Activated T-cell treated with anti-CD3 and anti-CD28 coated beads, Interleukin-2, amount 50 U/mL, for 1 hour (primary cell): Measurements from ENCODE around the gene ANTKMT.

Source experiments
- DNase-seq: peaks from one replicate; pipeline ENCODE4 v3.0.0-alpha.2; 2020

The ANTKMT gene

GRCh38 chr16:700684-701584 lies 20.0 kb upstream of the ANTKMT start:
- peak; percentile 69 for DNase-seq

DNA sequence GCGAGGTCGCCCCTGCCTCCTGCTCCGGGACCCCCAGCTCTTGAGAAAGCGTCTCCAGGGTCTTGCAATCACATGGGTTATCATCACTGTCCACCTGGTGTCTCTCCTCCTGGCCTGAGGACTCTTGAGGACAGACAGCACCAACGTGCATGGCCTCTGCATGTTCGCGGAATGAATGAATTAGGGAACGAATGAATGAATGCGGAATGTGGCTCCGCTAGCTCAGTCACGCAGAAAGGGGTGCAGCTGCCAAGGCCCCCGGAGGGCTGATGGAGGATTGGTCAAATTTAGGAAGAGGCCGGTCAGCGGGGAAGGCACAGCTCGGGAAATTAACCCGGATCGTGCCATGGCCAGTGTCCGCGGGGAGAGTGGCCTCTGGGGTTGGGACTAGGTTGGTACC lies 18.6 kb upstream of the ANTKMT start:
- no peak for DNase-seq

DNA sequence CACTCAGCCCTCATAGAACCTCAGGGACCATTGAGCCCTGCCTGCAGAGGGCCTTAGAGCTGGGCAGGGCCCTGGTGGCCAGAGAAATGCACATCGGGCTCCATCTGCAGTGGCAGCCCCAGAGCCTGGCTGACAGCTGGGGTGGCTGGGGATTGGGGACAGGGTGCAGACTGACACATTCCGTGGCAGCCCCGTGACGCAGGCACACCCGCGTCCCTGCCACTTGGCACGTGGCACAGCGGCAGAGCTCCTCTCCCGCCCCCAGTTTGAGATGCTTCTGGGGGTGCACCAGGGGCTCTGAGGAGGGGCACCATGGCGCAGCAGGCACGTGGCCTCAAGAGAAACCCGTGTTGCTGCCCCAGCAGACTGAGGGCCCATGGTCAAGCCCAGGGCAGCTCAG lies 17.5 kb upstream of the ANTKMT start:
- no peak for DNase-seq

- no peak for DNase-seq
These were observed 16.9 kb upstream of the ANTKMT start for GRCh38 chr16:704047-704446.

GRCh38 chr16:704552-705380 lies 16.2 kb upstream of the ANTKMT start:
- no peak for DNase-seq

DNA sequence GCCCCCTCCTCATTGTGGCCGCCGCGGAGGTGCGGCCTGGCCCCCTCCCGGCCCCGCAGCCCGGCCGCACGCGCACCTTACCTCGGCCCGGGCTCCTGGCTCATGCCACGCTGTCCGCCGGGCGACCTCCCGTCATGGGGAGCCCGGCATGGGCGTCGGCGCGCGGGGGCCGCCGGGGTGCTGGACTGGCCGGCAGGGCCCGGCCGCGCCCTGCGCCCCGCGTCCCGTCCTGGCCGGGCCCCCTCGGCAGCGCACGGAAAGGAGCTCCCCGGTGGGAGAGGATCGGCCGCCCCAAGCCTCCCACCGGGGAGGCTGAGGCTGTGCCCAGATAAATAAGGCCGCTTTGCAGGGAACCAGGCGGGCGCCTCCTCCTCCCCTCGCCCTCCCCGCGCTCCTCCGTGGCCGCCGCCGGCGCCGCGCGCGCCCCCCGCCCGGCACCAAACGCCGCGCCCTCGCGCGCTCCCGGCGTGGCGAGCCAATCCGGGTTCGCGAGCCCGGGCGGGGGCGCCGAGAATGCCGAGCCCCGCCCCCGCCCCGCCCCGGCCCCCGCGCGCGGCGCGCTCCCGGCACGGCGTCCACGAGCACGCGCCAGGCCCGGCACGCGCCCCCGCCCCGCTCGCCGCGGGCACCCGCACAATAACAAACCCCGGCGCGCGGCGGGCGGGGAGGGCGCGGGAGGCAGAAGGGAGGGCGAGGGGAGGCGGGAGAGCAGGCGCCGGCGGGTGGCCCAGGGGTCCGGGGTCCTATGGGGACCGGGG lies 15.3 kb upstream of the ANTKMT start, which contains the start of gene FBXL16:
Gene FBXL16 (minus strand): TSS at position 371 of the 758 bp plus-strand sequence. CDS start 8,396 bp downstream, outside the sequence.
- DNase-seq = no peak

DNA sequence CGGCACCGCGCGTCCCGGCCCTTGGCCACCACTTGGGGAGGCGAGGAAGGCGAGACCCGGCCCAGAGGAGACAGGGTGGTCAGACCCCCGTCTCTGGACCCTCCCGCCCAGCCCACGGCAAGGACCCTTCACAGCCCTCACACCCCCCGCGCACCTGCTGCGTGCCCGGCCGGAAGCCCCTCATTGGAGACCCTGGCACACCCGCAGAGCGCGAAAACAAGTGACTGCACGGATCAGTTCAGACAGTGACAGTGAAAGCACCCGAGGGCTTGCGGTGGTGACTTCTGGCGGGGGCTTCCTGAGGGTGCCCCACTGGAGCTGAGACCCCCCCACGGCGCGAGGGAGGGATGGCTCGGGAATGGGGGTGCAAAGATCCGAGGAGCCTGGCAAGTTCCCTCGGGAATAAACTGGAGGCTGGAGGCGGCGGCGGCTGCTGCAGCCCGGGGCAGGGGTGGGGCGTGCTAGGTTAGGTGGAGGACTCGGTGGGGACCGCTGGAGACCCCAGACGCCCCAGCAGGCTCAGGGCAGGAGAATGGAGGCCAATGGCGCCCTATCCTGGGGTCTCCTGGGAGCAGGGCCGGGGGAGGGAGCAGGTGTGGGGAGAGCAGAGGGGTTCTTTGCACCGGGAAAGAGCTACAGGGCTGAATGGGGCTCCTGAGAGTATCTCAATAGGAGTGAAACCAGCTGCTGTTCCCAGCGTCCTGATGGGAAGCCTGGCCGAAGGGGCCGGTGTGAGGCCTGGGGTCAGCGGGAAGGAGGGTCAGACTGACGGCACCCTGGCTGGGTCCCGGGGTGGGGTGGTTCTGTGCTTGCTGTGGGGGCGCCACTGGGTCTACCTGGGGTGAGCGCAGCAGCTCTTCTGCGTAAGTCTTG lies 14.5 kb upstream of the ANTKMT start:
- no peak for DNase-seq

GRCh38 chr16:707062-707538 lies 13.8 kb upstream of the ANTKMT start:
- DNase-seq = no peak

DNA sequence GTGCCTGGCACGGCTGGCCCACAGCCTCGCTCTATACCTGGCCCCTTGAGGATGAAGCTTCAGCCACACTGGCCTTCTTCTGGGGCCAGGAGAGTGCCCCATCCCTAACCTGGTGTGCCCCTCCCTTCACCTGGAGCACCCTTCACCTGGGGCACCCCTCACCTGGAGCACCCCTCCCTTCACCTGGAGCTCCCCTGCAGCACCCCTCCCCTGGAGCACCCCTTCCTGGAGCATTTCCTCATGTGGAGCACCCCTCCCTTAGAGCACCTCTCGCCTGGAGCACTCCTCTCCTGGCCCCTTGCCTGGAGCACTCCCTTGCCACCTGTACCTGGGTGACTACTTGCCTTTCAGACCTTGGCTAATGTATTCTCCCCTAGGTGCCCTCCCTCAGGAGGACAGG lies 12.9 kb upstream of the ANTKMT start:
- DNase-seq = no peak

- DNase-seq = no peak
These were observed 12.0 kb upstream of the ANTKMT start for GRCh38 chr16:708959-709358.

GRCh38 chr16:709566-710499 lies 11.1 kb upstream of the ANTKMT start:
- DNase-seq = no peak

GRCh38 chr16:710500-711075 lies 10.4 kb upstream of the ANTKMT start:
- DNase-seq = no peak

GRCh38 chr16:711084-711483 lies 9.9 kb upstream of the ANTKMT start:
- no peak for DNase-seq

- DNase-seq = peak; percentile 84
These were observed 9.2 kb upstream of the ANTKMT start for GRCh38 chr16:711548-712320.

- peak; percentile 59 for DNase-seq
These were observed 8.2 kb upstream of the ANTKMT start for GRCh38 chr16:712740-713250.

DNA sequence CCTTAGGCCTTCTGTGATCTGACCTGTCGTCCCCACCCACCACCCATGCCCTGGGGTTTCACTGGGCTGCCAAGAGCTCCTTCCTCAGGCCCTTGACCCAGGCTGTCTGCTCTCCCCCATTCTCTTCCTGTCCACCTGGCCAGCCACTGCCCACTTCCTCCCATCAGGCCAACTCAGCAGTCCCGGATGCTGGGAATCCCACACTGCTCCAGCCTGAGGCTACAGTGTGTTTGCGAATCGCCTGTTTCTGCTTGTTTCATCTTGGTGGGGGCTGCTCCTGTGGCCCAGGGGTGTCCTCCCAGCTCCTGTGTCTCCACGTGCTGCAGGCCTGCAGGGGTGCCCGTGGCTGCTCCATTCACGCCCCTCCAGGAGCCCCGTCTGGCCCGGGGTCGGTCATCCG lies 6.9 kb upstream of the ANTKMT start:
- no peak for DNase-seq

- peak; percentile 91 for DNase-seq
These were observed 6.1 kb upstream of the ANTKMT start, which contains the start of gene METRN for GRCh38 chr16:714558-715476. TSS of gene METRN (plus strand) at chr16:715118. CDS start at chr16:715290, 172 bp downstream.
